ENCODE measurements around the gene YPEL1. TPM values are rescaled to one million over a fixed set of nuclear protein-coding genes. Genes with fewer than 3 reads are reported as not detected.

YPEL1 gene
- total RNA-seq, 1 experiment from 2014 or later, result 3.1 TPM

- Histone ChIP-seq H3K27ac (ENCODE audit: low read depth, low read length) (no peak overlapping the region), H2AFZ (ENCODE audit: low read depth, low read length, poor library complexity, severe bottlenecking) (no peak overlapping the region), H3K9ac (ENCODE audit: low read length) (no peak overlapping the region), H3K36me3 (ENCODE audit: control insufficient read depth in 1 of 2, insufficient read depth in 2 of 2, low read length in 2 of 2) (no peaks in the 10 kb centered on the region), H4K20me1 (ENCODE audit: insufficient read depth) (no peaks in the 10 kb centered on the region), H3K9me3 (ENCODE audit: control insufficient read depth in 1 of 2, insufficient read depth in 1 of 2, low read depth in 1 of 2, low read length in 2 of 2) (no peaks in the 10 kb centered on the region), H3K4me1 (ENCODE audit: control insufficient read depth in 1 of 2, insufficient read depth in 2 of 2, low read length in 2 of 2) (no peaks in the 10 kb centered on the region), H3K27me3 (ENCODE audit: insufficient read depth, low read length) (no peaks in the 10 kb centered on the region), H3K4me3 (replicated peaks in 1 of 2; ENCODE audit: low read depth in 1 of 2, low read length in 2 of 2) (no peak overlapping the region), H3K4me2 (ENCODE audit: low read length) (no peak overlapping the region), H3K79me2 (ENCODE audit: insufficient read depth, low read length) (no peaks in the 10 kb centered on the region), H3K9me2 (ENCODE audit: insufficient read depth) (no peaks in the 10 kb centered on the region)
- intact Hi-C loops (cut with micrococcal nuclease), result no loop called here
- DNase-seq (ENCODE audit: low read depth, low spot score) (no peak), ATAC-seq (no peak)
- ChIA-PET RAD21 (ENCODE audit: low non-redundant PET in 1 of 2, low total read pairs in 2 of 2, uncharacterized antibody in 2 of 2, unreplicated experiment in 2 of 2) (no interaction called here), CTCF (no interaction called here), POLR2A (no interaction called here)
- BruUV-seq (replicated peaks), result no TSS peak
- no peak for TF ChIP-seq POLR2AphosphoS5 (IDR thresholded peaks at IDR 0.05; ENCODE audit: low read depth, low read length)
Observed at GRCh38 chr22:21703684-21704316, 31.8 kb downstream of the YPEL1 start.

GRCh38 chr22:21702700-21703683 lies 32.6 kb downstream of the YPEL1 start:
- Histone ChIP-seq H3K27ac (ENCODE audit: low read depth, low read length) (no peak overlapping the region), H3K4me3 (replicated peaks in 1 of 2; ENCODE audit: low read depth in 1 of 2, low read length in 2 of 2) (no peak overlapping the region), H3K36me3 (ENCODE audit: control insufficient read depth in 1 of 2, insufficient read depth in 2 of 2, low read length in 2 of 2) (no peaks in the 10 kb centered on the region), H3K9me2 (ENCODE audit: insufficient read depth) (no peaks in the 10 kb centered on the region), H3K27me3 (ENCODE audit: insufficient read depth, low read length) (no peaks in the 10 kb centered on the region), H4K20me1 (ENCODE audit: insufficient read depth) (no peaks in the 10 kb centered on the region), H3K79me2 (ENCODE audit: insufficient read depth, low read length) (no peaks in the 10 kb centered on the region), H2AFZ (ENCODE audit: low read depth, low read length, poor library complexity, severe bottlenecking) (no peak overlapping the region), H3K4me1 (ENCODE audit: control insufficient read depth in 1 of 2, insufficient read depth in 2 of 2, low read length in 2 of 2) (no peaks in the 10 kb centered on the region), H3K9me3 (ENCODE audit: control insufficient read depth in 1 of 2, insufficient read depth in 1 of 2, low read depth in 1 of 2, low read length in 2 of 2) (no peaks in the 10 kb centered on the region), H3K9ac (ENCODE audit: low read length) (no peak overlapping the region), H3K4me2 (ENCODE audit: low read length) (no peak overlapping the region)
- no TSS peak for BruUV-seq (replicated peaks)
- ChIA-PET POLR2A (no interaction called here), RAD21 (ENCODE audit: low non-redundant PET in 1 of 2, low total read pairs in 2 of 2, uncharacterized antibody in 2 of 2, unreplicated experiment in 2 of 2) (no interaction called here), CTCF (no interaction called here)
- ATAC-seq (no peak), DNase-seq (ENCODE audit: low read depth, low spot score) (no peak)
- intact Hi-C loops (cut with micrococcal nuclease), result no loop called here
- TF ChIP-seq ELF1 (IDR thresholded peaks at IDR 0.05; ENCODE audit: borderline replicate concordance, low read depth) (no peak), SP1 (IDR thresholded peaks at IDR 0.05; ENCODE audit: low read depth) (no peak), REST (IDR thresholded peaks at IDR 0.05; ENCODE audit: low read depth) (no peak), EZH2 (IDR thresholded peaks at IDR 0.05) (no peak), POLR2AphosphoS5 (IDR thresholded peaks at IDR 0.05; ENCODE audit: low read depth, low read length) (no peak), MAX (IDR thresholded peaks at IDR 0.05) (no peak), YY1 (IDR thresholded peaks at IDR 0.05; ENCODE audit: extremely low read depth, insufficient replicate concordance, low read depth, low read length) (no peak), EGR1 (IDR thresholded peaks at IDR 0.05; ENCODE audit: low read depth) (no peak), CEBPB (IDR thresholded peaks at IDR 0.05; ENCODE audit: low read depth) (no peak), JUND (IDR thresholded peaks at IDR 0.05) (no peak), CTCF (IDR thresholded peaks at IDR 0.05 in 2 of 3, conservative IDR thresholded peaks at IDR 0.05 in 1 of 3; ENCODE audit: borderline replicate concordance in 1 of 3, insufficient read depth in 1 of 3, low read depth in 2 of 3, low read length in 2 of 3) (no peak), EZH2phosphoT487 (IDR thresholded peaks at IDR 0.05; ENCODE audit: borderline replicate concordance) (no peak), ZNF274 (IDR thresholded peaks at IDR 0.05; ENCODE audit: low read depth, low read length) (no peak)
